Measurements from ENCODE around the gene ABR. TPM values are rescaled to one million over a fixed set of nuclear protein-coding genes. Genes with fewer than 3 reads are reported as not detected.
A peak's percentile ranks its signal among the peaks of the same experiment; 100 is the strongest.

ABR gene
- total RNA-seq, 1 experiment from 2014 or later = 35.4 TPM

GRCh38 chr17:1188812-1189504 lies 9.2 kb upstream of the ABR start:
- BruUV-seq (replicated peaks) = no TSS peak
- ATAC-seq = no peak
- intact Hi-C loops (cut with micrococcal nuclease) = no loop called here
- Histone ChIP-seq H3F3A (ENCODE audit: low read length, unreplicated experiment) (no peaks in the 10 kb centered on the region), H3K27me3 (ENCODE audit: low read length) (no peaks in the 10 kb centered on the region), H3K4me1 (ENCODE audit: insufficient read depth, low read length) (peaks cover 14% of the 10 kb centered on the region), H3K9ac (ENCODE audit: low read length) (no peak overlapping the region), H4K20me1 (ENCODE audit: low read length) (no peaks in the 10 kb centered on the region), H3K9me3 (ENCODE audit: low read length) (no peaks in the 10 kb centered on the region), H3K79me2 (ENCODE audit: low read length) (no peaks in the 10 kb centered on the region), H3K27ac (ENCODE audit: low read length) (no peak overlapping the region), H3K36me3 (ENCODE audit: low read depth, low read length) (no peaks in the 10 kb centered on the region), H2AFZ (ENCODE audit: low read length) (no peak overlapping the region), H3K4me3 (ENCODE audit: low read length) (no peak overlapping the region), H3K4me2 (ENCODE audit: low read length) (no peak overlapping the region), H3K9me2 (replicated peaks; ENCODE audit: low read length) (no peaks in the 10 kb centered on the region)
- no peak for DNase-seq
- TF ChIP-seq EZH2 (IDR thresholded peaks at IDR 0.05; ENCODE audit: low read length, unreplicated experiment) (no peak), CTCF (conservative IDR thresholded peaks at IDR 0.05; ENCODE audit: low read depth, low read length) (no peak), EZH2phosphoT487 (IDR thresholded peaks at IDR 0.05; ENCODE audit: borderline replicate concordance, low read length) (no peak)
- CTCF ChIA-PET = interaction anchor here (0.6 to 1.4 kb wide), 2 partner anchors 17 to 131 kb away, joined by 3 to 7 read pairs; no protein-coding TSS in a partner anchor
- POLR2A ChIA-PET (ENCODE audit: unreplicated experiment) = no interaction called here

- BruUV-seq (replicated peaks) = no TSS peak
- Histone ChIP-seq H3F3A (ENCODE audit: low read length, unreplicated experiment) (no peaks in the 10 kb centered on the region), H3K27me3 (ENCODE audit: low read length) (no peaks in the 10 kb centered on the region), H3K4me3 (ENCODE audit: low read length) (no peak overlapping the region), H2AFZ (ENCODE audit: low read length) (no peak overlapping the region), H3K4me2 (ENCODE audit: low read length) (no peak overlapping the region), H3K79me2 (ENCODE audit: low read length) (no peaks in the 10 kb centered on the region), H3K36me3 (ENCODE audit: low read depth, low read length) (no peaks in the 10 kb centered on the region), H4K20me1 (ENCODE audit: low read length) (no peaks in the 10 kb centered on the region), H3K9ac (ENCODE audit: low read length) (no peak overlapping the region), H3K27ac (ENCODE audit: low read length) (no peak overlapping the region), H3K9me2 (replicated peaks; ENCODE audit: low read length) (no peaks in the 10 kb centered on the region), H3K9me3 (ENCODE audit: low read length) (no peaks in the 10 kb centered on the region), H3K4me1 (ENCODE audit: insufficient read depth, low read length) (peaks cover 10% of the 10 kb centered on the region)
- POLR2A ChIA-PET (ENCODE audit: unreplicated experiment) = no interaction called here
- intact Hi-C loops (cut with micrococcal nuclease) = loop anchor here (2.0 kb wide), 1 partner anchor 64 kb away; no protein-coding TSS in a partner anchor
- CTCF ChIA-PET = interaction anchor here (0.6 to 1.6 kb wide), 4 partner anchors 18 to 129 kb away, joined by 3 to 9 read pairs (median 4); no protein-coding TSS in a partner anchor
- DNase-seq = peak; percentile 71
- peak; percentile 91 for ATAC-seq
- no peak for TF ChIP-seq EZH2 (IDR thresholded peaks at IDR 0.05; ENCODE audit: low read length, unreplicated experiment)
- TF ChIP-seq EZH2phosphoT487 (IDR thresholded peaks at IDR 0.05; ENCODE audit: borderline replicate concordance, low read length) = no peak
- TF ChIP-seq CTCF (conservative IDR thresholded peaks at IDR 0.05; ENCODE audit: low read depth, low read length) = peak; percentile 85
Measured at GRCh38 chr17:1186923-1187771, 7.4 kb upstream of the ABR start.
